T-helper 17 cell (primary cell): ENCODE data around the gene HSPA4. TPM values are rescaled to one million over a fixed set of nuclear protein-coding genes. Genes with fewer than 3 reads are reported as not detected.
"Not testable (repeated sequence)": the region's sequence is repeated elsewhere in the genome, so short reads cannot be mapped to it uniquely, and the experiment has no call there.

Experiments
- ATAC-seq: fragments of 150-1000 bp; cut with Tn5 transposase; 2 replicates; pipeline ENCODE4 v1.10.0; 2021; ENCODE audit warnings: mild to moderate bottlenecking, moderate library complexity
- DNase-seq, 3 donors: peaks; one replicate each; pipeline versions ENCODE4 v3.0.0 to v3.0.0-alpha.2; 2020 to 2021
- H3K9me3 ChIP-seq: one replicate; pipeline ENCODE4 v1.7.0; 2013; ENCODE audit warnings: low read length, mild to moderate bottlenecking; ENCODE audit not compliant: control insufficient read depth, poor library complexity, severe bottlenecking
- H3K27ac Mint-ChIP-seq: one replicate; pipeline ENCODE4 v1.8.0; 2022; ENCODE audit warnings: mild to moderate bottlenecking, moderate library complexity, mixed read lengths
- H3K27me3 Mint-ChIP-seq: one replicate; pipeline ENCODE4 v1.8.0; 2022; ENCODE audit warnings: mixed read lengths
- H3K36me3 Mint-ChIP-seq: one replicate; pipeline ENCODE4 v1.8.0; 2022; ENCODE audit warnings: low read depth, mixed read lengths
- H3K4me1 Mint-ChIP-seq: one replicate; pipeline ENCODE4 v1.8.0; 2022; ENCODE audit warnings: mild to moderate bottlenecking, mixed read lengths
- H3K4me3 Mint-ChIP-seq: one replicate; pipeline ENCODE4 v1.8.0; 2022; ENCODE audit warnings: mild to moderate bottlenecking, moderate library complexity, mixed read lengths
- total RNA-seq, 4 donors: library from RNA in 2 of 4; stranded (reverse) in 2 of 4; gene quantifications; one replicate each; pipeline ENCODE4 v1.2.3 and lab custom pipeline; 2022 to 2026

HSPA4 gene
- total RNA-seq, 2 donors from 2014 or later = 49.3 to 50.1 TPM

- Mint-ChIP-seq H3K27ac (no peak overlapping the region), H3K4me1 (peaks cover 4% of the 10 kb centered on the region), H3K36me3 (no peaks in the 10 kb centered on the region), H3K27me3 (peaks cover 4% of the 10 kb centered on the region), H3K4me3 (no peak overlapping the region)
- ATAC-seq (no peak), DNase-seq (no peak)
- no peaks in the 10 kb centered on the region for H3K9me3 ChIP-seq
These were observed 16.6 kb upstream of the HSPA4 start for GRCh38 chr5:133035224-133035623.

GRCh38 chr5:133036677-133037076 is 15.1 kb upstream of the HSPA4 start:
- H3K9me3 ChIP-seq, ATAC-seq, DNase-seq, H3K36me3 Mint-ChIP-seq, H3K27me3 Mint-ChIP-seq, H3K4me1 Mint-ChIP-seq, H3K27ac Mint-ChIP-seq, H3K4me3 Mint-ChIP-seq: not testable (repeated sequence)

DNA sequence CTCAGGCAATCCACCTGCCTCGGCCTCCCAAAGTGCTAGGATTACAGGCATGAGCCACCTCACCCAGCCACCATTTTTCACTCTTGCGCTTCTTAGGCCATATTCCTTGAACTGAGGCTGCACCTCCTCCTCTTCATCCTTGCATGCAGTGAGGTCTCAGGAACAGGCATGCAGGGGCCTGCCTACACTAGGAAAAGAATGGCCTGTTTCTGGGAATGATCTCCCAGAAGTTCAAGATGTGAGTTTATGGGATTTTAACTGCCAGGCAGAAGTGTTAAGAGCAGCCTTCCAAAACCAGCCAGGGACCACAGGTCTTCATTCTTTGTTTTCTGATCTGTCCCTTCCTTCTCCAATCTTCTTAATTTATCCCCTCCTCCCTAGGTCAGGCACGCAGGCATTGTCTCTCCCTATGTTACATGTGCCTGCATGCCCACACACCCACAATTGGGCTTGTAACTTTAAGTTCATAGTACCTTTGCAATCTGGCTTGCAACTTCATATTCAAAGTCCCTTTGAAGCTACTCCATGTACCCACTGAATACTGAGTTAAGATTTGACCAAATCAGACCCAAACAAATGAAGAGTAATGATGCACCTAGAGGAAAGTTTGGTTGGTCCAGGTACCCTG is 10.5 kb upstream of the HSPA4 start:
- no peaks in the 10 kb centered on the region for H3K9me3 ChIP-seq
- no peak for ATAC-seq
- Mint-ChIP-seq H3K4me1 (peaks cover 4% of the 10 kb centered on the region), H3K27ac (no peak overlapping the region), H3K27me3 (no peaks in the 10 kb centered on the region), H3K36me3 (no peaks in the 10 kb centered on the region), H3K4me3 (no peak overlapping the region)
- DNase-seq = no peak

- Mint-ChIP-seq H3K36me3 (no peaks in the 10 kb centered on the region), H3K27me3 (no peaks in the 10 kb centered on the region), H3K4me1 (peaks cover 4% of the 10 kb centered on the region), H3K4me3 (no peak overlapping the region), H3K27ac (no peak overlapping the region)
- H3K9me3 ChIP-seq = no peaks in the 10 kb centered on the region
- no peak for DNase-seq
- no peak for ATAC-seq
These were observed 9.9 kb upstream of the HSPA4 start for GRCh38 chr5:133041910-133042309.

GRCh38 chr5:133046560-133046959 is 5.3 kb upstream of the HSPA4 start:
- H3K27ac Mint-ChIP-seq, ATAC-seq, DNase-seq, H3K27me3 Mint-ChIP-seq, H3K36me3 Mint-ChIP-seq, H3K9me3 ChIP-seq, H3K4me3 Mint-ChIP-seq: not testable (repeated sequence)
- peaks cover 13% of the 10 kb centered on the region for H3K4me1 Mint-ChIP-seq

DNA sequence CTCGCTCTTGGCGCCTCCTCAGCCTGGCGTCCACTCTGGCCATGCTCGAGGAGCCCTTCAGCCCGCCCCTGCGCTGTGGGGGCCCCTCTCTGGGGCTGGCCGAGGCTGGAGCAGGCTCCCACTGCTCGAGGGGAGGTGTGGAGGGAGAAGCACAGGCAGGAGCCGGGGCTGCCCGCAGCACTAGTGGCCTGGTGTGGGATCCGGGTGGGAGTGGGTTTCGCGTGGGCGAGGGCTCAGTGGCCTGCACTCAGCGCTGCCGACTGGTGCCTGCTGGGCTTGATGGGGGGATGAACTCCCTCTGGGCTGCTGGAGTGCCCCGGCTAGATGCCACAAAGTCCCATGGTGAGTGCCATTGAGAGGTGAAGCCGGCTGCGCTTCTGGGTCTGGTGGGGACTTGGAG is 4.4 kb upstream of the HSPA4 start:
- Mint-ChIP-seq H3K4me1 (peaks cover 15% of the 10 kb centered on the region), H3K4me3 (no peak overlapping the region), H3K27me3 (no peaks in the 10 kb centered on the region), H3K27ac (no peak overlapping the region), H3K36me3 (no peaks in the 10 kb centered on the region)
- no peak for DNase-seq
- H3K9me3 ChIP-seq = no peaks in the 10 kb centered on the region
- no peak for ATAC-seq

- H3K4me3 Mint-ChIP-seq = no peak overlapping the region
These were observed 2.7 kb upstream of the HSPA4 start for GRCh38 chr5:133048993-133049725.

DNA sequence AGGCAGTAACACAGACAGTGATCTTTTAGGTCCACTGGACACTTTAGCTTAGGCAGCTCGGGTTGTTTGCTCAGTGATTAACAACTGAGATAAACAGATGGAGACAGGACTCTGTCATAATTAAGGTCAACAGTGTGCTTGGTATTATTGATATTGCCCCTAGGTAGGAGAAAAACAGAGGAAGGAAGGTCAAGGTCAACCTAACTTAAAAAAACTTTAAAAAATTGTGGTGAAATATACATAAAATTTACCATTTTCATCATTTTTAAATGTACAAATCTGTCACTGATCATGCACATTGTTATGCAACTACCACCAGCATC is 2.1 kb upstream of the HSPA4 start:
- Mint-ChIP-seq H3K27me3 (no peaks in the 10 kb centered on the region), H3K4me1 (peaks cover 25% of the 10 kb centered on the region), H3K4me3 (no peak overlapping the region)

More at GRCh38 chr5:133048993-133049725, 2.7 kb upstream of the HSPA4 start:
- no peaks in the 10 kb centered on the region for H3K27me3 Mint-ChIP-seq
- H3K4me1 Mint-ChIP-seq = peaks cover 23% of the 10 kb centered on the region
- DNase-seq (no peak), ATAC-seq (no peak)
- H3K36me3 Mint-ChIP-seq = no peaks in the 10 kb centered on the region
- H3K9me3 ChIP-seq = no peaks in the 10 kb centered on the region
- peak overlapping the region; percentile 6 for H3K27ac Mint-ChIP-seq

GRCh38 chr5:133050521-133050920 is 1.3 kb upstream of the HSPA4 start:
- no peaks in the 10 kb centered on the region for H3K36me3 Mint-ChIP-seq
- H3K4me1 Mint-ChIP-seq = peaks cover 33% of the 10 kb centered on the region
- no peak for ATAC-seq
- H3K9me3 ChIP-seq = no peaks in the 10 kb centered on the region
- no peak for DNase-seq
- H3K27ac Mint-ChIP-seq = peak overlapping the region; percentile 100
- peak overlapping the region; percentile 95 for H3K4me3 Mint-ChIP-seq
- H3K27me3 Mint-ChIP-seq = no peaks in the 10 kb centered on the region

More for the DNA sequence above, 2.1 kb upstream of the HSPA4 start:
- no peak for DNase-seq
- no peak overlapping the region for H3K27ac Mint-ChIP-seq
- H3K9me3 ChIP-seq = no peaks in the 10 kb centered on the region
- no peak for ATAC-seq
- H3K36me3 Mint-ChIP-seq = no peaks in the 10 kb centered on the region

DNA sequence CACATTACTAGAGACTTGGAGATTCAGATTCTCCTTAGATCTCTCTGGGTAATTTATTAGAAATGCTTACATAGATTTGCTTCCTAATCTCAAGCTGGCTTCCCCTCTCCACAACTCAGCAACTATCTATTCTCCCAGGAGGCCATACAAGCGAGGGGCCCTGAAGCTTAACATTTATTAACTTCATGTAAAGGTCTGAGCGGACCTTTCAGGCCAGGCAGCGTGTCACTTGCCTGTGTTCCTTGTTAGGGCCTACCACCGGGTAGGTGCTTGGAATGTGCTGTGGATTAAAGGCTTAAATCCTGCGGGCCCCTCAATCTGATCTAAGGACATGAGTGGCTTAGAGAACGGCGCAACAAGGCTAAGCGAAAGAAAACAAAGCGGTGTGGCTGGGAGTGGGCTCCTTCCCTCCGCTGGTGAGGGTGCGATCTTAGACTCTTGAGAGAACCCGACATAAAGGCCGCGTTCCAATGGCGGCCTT is 712 bp upstream of the HSPA4 start:
- Mint-ChIP-seq H3K27me3 (no peaks in the 10 kb centered on the region), H3K27ac (peak overlapping the region; percentile 100), H3K4me1 (peaks cover 39% of the 10 kb centered on the region), H3K4me3 (peak overlapping the region; percentile 95), H3K36me3 (no peaks in the 10 kb centered on the region)
- ATAC-seq (no peak), DNase-seq (no peak)
- no peaks in the 10 kb centered on the region for H3K9me3 ChIP-seq

DNA sequence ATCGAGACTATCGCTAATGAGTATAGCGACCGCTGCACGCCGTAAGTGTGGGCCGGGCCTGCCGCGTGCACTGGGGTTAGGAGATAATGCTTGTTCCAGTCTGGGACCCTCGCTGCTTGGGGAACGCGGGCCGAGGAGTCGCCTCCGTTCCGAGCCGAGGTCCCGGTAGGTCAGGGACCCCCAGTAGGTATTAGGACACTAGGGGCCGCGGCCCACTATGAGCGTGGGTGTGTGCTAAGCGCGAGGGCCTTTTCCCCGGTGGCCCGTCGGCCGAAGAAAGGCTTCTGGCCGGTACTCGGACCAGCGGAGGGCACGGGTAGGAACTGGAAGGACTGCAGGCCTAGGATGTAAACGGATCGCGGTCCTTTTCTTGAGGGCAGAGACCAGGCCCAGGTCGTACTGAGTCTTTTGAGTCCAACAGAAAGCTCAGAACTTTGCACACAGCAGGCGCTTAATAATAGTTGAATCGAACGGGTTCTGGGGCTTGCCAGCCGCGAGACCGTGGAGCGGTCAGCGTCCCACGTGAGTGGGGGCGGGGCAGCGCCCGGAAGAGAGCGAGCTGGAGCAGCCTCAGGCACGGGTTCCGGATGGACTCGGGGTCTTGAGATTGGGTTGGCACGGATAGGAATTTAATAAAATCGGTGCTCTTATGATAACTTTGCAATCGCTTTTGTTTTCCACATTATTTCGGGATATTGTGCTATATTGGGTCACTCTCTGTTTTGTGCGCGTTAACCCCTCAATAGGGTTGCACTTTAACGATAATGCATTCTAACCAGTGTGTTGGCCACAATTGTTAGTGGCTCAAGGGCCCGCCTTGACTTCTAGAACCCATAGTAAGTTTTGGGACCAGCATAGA is 733 bp downstream of the HSPA4 start:
- peak overlapping the region; percentile 95 for H3K4me3 Mint-ChIP-seq
- peak; percentile 7 to 29 (median 12) for DNase-seq
- ATAC-seq = no peak
- H3K9me3 ChIP-seq = no peaks in the 10 kb centered on the region
- peaks cover 40% of the 10 kb centered on the region for H3K4me1 Mint-ChIP-seq
- H3K27me3 Mint-ChIP-seq = no peaks in the 10 kb centered on the region
- H3K27ac Mint-ChIP-seq = peak overlapping the region; percentile 100
- H3K36me3 Mint-ChIP-seq = no peaks in the 10 kb centered on the region

GRCh38 chr5:133053448-133053847 is 1.6 kb downstream of the HSPA4 start:
- peak overlapping the region; percentile 100 for H3K27ac Mint-ChIP-seq
- no peaks in the 10 kb centered on the region for H3K9me3 ChIP-seq
- H3K27me3 Mint-ChIP-seq = no peaks in the 10 kb centered on the region
- no peak for DNase-seq
- H3K4me1 Mint-ChIP-seq = peaks cover 45% of the 10 kb centered on the region
- H3K4me3 Mint-ChIP-seq = peak overlapping the region; percentile 95
- H3K36me3 Mint-ChIP-seq = no peaks in the 10 kb centered on the region
- no peak for ATAC-seq

GRCh38 chr5:133054697-133055471 is 3.1 kb downstream of the HSPA4 start:
- Mint-ChIP-seq H3K36me3 (no peaks in the 10 kb centered on the region), H3K27ac (no peak overlapping the region), H3K27me3 (no peaks in the 10 kb centered on the region), H3K4me1 (peaks cover 48% of the 10 kb centered on the region), H3K4me3 (no peak overlapping the region)
- no peak for DNase-seq
- ATAC-seq = no peak
- H3K9me3 ChIP-seq = no peaks in the 10 kb centered on the region
